Inflammatory macrophage (primary cell): ENCODE measurements around the gene EFHC1.

ENCODE experiments used
- DNase-seq, 2 donors: peaks; one replicate each; pipeline ENCODE4 v3.0.0-alpha.2; 2020 to 2022

The EFHC1 gene

GRCh38 chr6:52558266-52559000 lies 138.3 kb downstream of the EFHC1 start:
- no peak for DNase-seq

DNA sequence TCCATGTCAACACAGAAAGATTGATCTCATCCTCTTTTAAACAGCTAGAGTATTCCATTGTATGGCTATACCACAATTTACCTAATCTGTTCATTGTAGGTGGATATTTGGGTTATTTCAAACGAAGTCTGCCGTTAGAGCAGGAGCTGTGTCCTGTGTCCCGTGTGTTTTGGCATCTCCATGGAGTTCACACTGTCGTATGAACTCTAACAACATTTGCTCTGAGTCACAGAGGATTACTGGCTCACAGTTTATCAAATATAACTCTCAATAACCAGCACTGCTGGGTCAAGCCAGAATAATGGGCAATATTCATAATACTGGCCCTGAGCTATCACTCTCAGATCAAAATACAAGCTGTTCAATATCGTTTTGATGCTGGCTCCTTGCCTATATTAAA lies 140.3 kb downstream of the EFHC1 start:
- DNase-seq, result no peak

DNA sequence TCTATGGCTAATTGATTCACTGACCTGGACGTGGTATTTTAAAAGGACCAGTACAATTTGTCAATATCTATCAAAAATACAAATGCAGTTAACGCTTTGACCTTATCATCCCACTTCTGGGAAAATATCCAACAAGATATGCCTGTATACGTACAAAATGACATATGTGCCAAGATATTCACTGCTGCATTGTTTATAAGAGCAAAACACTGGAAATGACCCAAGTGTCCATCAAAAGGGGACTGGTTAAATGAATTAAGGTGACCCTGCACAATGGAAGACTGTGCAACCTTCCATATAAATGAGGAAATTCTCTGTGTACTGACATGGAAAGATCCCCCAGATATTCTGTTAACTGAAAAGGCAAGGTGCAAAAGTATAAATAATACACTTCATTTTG lies 142.8 kb downstream of the EFHC1 start:
- DNase-seq, result no peak

GRCh38 chr6:52564856-52565255 lies 144.7 kb downstream of the EFHC1 start:
- DNase-seq, result no peak

DNA sequence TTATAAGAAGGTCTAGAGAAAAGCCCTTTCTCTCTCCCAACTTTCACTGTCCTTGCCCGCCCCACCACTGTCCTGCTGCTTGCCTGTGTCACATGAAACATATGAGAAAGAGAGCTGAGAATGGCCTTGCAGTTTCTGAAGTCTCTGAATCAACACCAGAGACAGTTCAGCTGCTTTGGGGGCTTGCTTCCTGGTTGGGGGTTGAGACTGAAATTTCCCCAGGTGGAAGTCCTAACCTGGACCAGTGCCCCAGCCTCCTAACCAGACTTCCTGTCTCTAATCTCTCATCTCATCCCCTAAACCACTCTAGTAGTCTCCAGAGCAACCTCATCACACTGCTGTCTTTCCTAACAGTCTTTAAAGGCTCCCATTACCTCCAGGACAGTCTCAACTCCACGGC lies 146.1 kb downstream of the EFHC1 start:
- no peak for DNase-seq

DNA sequence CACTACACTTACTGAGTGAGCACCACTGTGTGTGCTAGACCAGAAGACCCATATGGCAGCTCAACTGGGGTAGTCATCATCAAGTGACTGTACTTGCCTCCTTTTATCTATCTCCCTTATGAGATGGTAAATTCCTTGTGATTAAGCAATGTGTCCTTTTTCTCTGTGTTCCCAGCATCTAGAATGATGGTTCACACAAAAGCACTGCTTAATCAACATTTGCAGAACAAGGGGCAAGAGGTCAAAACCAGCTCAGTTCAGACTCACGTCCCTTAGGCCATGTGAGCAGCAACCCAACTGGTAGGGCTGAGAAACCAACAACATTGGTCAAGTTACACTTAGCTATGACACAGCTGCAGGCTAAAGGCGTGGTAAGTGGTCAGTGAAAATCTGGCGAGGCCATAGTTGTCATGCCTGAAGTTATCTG lies 146.7 kb downstream of the EFHC1 start:
- no peak for DNase-seq

DNA sequence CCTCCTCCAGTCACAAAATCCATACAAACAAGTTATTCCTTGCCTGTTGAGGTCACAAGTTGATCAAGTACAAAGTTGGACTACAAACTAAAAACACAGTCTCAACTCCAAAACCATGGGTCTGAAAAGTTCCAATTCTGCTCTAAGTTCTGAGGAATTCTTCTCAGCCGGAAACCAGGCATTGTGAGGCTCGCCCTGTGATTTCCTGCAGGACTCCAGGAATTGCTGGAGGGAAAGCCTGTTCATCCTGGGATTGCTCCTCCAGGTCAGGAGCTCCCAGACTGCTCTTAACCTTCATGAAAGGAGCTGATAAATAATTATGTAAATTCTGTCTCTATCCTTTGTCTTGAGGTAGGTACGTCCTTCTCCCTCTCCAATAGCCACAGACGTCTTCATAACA lies 148.2 kb downstream of the EFHC1 start:
- no peak for DNase-seq

- no peak for DNase-seq
These were observed 150.2 kb downstream of the EFHC1 start for GRCh38 chr6:52570291-52570700.

- DNase-seq, result no peak
These were observed 151.1 kb downstream of the EFHC1 start for GRCh38 chr6:52571099-52571755.

DNA sequence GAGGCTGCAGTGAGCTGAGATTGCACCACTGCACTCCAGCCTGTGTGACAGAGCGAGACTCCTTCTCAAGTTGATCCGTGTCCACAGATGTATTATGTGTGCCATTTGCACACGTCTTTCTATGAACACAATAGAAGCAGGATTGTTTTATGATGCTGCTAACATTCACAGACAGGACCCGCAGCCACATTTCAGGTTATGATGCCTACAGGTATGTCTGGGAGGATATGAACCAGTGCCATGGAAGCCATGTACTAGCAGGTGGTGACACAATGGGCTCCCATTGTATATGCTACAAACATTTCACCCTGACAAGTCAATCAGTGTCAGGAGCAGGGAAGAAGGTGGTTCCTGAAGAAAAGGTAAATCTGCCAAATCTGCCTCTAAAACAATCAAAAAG lies 152.4 kb downstream of the EFHC1 start:
- DNase-seq, result no peak

- no peak for DNase-seq
These were observed 153.2 kb downstream of the EFHC1 start for GRCh38 chr6:52573295-52573694.
